KOPT-K1 (cell line): ENCODE data around the gene SMAD6.

Experiments
- H3K27ac ChIP-seq: fragments of 200-600 bp; sonication (generic); 2 replicates; pipeline ENCODE4 v1.5.1; 2016; ENCODE audit warnings: antibody characterized with exemption, mild to moderate bottlenecking, low read depth, low read length; ENCODE audit not compliant: poor library complexity, severe bottlenecking
- H3K36me3 ChIP-seq: fragments of 200-600 bp; sonication (generic); 2 replicates; pipeline ENCODE4 v1.5.1; 2017; ENCODE audit warnings: antibody characterized with exemption, mild to moderate bottlenecking, low read length, moderate library complexity; ENCODE audit not compliant: insufficient read depth
- H3K9me3 ChIP-seq: fragments of 200-600 bp; sonication (generic); 2 replicates; pipeline ENCODE4 v1.5.1; 2017; ENCODE audit warnings: antibody characterized with exemption, low read length, mild to moderate bottlenecking; ENCODE audit not compliant: insufficient read depth, poor library complexity, severe bottlenecking

Gene SMAD6

DNA sequence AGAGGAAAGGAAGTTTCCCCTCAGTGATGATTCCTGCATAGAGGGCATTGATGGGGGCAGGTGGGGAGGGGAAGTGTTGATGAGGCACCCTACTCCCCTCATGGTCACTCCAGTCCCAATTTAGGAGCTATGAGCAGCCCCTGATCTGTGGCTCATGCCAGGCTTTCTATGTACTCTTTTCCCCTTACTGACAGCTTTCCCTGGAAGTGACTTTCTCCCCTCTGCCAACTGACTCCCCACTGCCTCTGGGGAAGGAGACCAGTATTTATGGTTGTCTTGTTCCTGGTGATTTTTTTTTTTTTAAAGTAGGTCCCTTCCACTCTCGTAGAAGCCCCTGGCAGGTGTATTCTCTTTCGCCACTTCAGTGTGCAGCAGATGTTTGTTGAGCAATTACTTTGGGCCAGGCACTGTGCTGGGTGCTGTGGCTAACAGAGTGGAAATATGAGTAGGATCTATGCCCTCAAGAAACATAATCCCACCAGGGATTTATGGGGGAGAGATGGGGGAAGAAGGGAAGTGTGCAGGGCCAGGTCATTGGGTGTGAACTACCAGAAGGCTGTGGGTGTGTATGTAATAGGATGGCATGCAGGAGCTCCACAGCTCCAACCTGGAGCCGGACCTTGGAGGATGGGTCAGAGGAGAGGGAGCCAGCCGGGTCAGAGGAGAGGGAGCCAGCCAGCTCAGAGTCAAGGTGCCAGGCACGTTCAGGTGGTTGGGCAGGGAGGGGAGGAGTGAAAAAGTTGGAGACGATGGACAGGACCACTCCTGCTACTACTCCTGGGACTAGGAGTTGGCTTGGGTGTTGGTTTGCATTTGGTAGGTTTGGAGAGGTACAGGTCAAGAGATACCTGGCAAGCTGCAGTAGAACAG is 3.5 kb downstream of the SMAD6 start:
- peak overlapping the region; percentile 92 for H3K27ac ChIP-seq
- H3K36me3 ChIP-seq = peaks cover 22% of the 10 kb centered on the region
- H3K9me3 ChIP-seq = no peaks in the 10 kb centered on the region

DNA sequence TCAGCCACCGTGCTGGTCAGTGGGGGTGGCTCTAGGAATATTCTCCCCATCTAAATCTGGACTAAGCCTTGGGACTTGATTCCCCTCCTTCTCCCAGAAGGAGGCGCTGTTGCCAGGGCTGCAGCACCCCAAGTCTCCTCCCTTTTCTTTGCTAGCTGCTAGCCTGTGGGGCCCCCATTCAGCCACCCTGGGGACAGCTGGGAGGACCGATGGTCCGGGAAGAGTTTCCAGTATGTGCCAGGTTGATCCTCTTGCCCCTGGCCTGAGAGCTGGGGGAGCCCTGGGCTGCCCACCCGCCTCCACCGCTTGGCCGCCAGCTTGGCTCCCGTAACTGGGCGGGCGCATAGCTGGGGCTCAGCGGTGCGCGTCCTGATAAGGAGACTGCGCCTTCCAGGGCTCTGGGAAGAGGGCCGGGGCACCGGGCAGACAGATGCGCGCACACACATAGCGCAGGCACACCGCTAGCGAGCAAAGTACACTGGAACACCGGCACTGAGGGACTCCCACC is 4.2 kb downstream of the SMAD6 start:
- Histone ChIP-seq H3K27ac (peak overlapping the region; percentile 92), H3K36me3 (peaks cover 28% of the 10 kb centered on the region), H3K9me3 (no peaks in the 10 kb centered on the region)

DNA sequence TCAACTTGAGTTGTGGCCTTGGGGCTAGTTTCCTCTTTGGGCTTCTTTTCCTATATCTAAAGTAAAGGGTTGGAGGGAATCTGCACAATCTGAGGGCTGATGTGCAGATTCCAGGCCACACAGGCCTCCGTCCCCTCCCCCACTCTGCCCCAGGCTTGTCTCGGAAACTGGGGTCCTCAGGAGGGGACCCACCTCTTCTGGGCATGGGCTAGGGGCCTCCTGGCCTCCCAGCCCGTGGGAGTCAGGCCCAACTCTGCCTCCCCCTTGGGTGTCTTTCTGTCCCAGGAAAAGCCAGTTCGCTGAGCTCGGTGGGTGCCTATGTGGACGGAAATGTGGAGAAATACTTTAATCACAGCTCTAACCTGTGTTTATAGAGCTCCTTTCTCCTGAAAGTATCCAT is 4.8 kb downstream of the SMAD6 start:
- H3K27ac ChIP-seq = peak overlapping the region; percentile 92
- H3K36me3 ChIP-seq = peaks cover 34% of the 10 kb centered on the region
- H3K9me3 ChIP-seq = no peaks in the 10 kb centered on the region

DNA sequence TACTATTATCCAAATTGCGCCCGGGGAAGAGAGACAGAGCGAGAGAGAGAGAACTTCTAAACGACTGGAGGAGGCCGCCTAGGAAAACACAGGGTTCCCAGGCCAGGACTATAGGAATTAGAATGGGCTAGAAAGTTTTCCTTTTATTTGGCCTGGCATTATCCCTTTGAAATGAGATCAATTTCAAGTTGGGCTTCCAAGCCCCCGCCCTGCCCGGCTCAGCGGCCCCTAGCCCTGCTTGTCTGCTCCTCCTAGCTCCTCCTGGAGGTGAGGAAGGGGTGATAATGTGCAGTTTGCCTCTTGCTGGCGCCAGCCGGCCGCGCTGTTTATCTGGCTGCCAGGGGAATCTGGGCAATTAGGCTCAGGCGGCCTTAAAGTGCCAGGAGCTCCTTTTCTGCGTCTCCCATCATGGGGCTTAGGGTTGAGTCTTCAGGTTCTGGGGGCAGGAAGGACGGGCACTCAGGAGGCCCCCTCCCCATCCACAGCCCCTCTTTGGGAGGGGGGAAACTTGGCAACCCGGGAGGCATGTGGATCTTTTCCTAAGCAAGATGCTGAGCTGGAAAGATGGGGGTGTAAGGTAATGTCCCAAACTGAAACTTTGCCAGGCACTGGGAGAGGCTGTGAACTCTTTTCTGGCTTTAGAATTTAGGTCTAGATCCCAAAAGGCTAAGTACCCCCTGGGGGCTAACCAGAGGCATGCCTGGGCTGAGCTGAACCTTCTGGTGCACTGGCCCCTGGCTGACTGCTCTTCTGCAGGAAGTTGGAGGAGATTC is 5.5 kb downstream of the SMAD6 start:
- Histone ChIP-seq H3K9me3 (no peaks in the 10 kb centered on the region), H3K27ac (peak overlapping the region; percentile 92), H3K36me3 (peaks cover 34% of the 10 kb centered on the region)

DNA sequence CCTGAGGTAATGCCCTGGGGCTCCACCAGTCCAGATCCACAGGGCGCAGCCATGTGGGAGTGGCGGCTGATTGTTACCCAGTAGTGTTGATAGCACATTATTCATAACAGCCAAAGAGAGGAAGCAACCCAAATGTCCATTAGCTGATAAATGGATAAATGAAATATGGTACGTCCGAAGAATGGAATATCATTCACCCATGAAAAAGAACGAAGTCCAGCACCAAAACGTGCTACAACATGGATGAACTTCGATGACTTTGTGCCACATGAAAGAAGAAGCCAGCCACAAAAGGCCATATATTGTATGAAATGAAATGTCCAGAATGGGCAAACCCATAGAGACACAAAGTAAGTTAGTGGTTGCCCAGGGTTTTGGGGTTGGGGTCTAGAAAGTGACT is 6.4 kb downstream of the SMAD6 start:
- peak overlapping the region; percentile 92 for H3K27ac ChIP-seq
- no peaks in the 10 kb centered on the region for H3K9me3 ChIP-seq
- peaks cover 34% of the 10 kb centered on the region for H3K36me3 ChIP-seq

DNA sequence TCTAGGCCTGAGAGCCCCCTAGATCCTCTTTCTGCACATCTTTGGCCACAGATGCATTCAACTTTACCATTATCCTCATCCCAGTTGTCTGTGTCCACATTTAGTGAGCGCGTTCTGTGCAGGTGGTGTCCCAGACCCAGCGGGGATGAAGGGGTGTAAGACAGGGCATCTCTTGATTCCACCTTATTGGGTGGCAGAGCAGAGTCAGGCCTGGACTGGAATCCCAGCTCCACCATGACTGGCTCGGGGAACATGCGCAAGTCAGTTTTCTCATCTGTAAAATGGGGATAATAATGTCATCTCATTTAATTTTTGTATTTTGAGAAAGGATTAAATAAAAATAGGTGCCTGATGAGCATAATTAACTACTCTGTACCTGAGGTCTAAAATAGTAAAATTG is 7.8 kb downstream of the SMAD6 start:
- H3K36me3 ChIP-seq = peaks cover 34% of the 10 kb centered on the region
- H3K27ac ChIP-seq = peak overlapping the region; percentile 29
- no peaks in the 10 kb centered on the region for H3K9me3 ChIP-seq

DNA sequence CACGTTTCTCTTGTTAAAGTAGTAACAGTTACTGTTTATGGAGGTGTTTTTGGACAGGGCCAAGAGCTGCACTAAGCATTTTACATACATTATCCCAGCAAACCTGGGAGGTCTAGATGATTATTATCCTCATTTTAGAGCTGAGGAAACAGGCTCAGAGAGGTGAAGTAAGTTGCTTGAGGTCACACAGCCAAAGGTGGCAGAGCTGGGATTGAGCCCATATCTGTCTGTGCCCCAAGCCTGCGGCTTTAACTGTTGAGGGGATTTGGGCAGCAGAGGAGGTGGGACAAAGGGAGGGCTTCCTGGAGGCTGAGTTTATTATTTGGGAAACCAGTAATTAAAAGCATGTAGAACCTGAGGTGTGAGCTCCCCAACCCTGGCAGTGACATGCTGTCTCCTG is 9.2 kb downstream of the SMAD6 start:
- Histone ChIP-seq H3K27ac (peak overlapping the region; percentile 32), H3K9me3 (no peaks in the 10 kb centered on the region), H3K36me3 (peaks cover 24% of the 10 kb centered on the region)

DNA sequence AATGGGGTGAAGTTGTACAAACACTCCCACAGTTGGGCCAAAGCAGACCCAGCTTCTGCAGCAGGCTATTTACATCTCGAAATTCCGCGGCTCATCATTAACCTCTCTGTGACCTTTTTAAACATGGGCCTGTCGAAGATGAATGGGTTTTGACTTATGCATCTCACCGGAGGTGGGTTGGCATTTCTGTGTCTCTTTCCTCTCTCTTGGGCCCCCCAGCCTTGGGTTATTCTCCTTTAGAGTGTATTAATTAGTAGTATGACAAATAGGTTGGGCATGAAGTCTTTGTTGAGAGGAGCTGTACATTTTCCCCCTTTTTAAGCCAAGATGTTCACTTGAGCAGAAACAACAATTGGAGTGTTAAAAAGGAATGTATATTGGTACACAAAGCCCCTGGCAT is 9.8 kb downstream of the SMAD6 start:
- Histone ChIP-seq H3K27ac (peak overlapping the region; percentile 32), H3K36me3 (peaks cover 20% of the 10 kb centered on the region), H3K9me3 (no peaks in the 10 kb centered on the region)

DNA sequence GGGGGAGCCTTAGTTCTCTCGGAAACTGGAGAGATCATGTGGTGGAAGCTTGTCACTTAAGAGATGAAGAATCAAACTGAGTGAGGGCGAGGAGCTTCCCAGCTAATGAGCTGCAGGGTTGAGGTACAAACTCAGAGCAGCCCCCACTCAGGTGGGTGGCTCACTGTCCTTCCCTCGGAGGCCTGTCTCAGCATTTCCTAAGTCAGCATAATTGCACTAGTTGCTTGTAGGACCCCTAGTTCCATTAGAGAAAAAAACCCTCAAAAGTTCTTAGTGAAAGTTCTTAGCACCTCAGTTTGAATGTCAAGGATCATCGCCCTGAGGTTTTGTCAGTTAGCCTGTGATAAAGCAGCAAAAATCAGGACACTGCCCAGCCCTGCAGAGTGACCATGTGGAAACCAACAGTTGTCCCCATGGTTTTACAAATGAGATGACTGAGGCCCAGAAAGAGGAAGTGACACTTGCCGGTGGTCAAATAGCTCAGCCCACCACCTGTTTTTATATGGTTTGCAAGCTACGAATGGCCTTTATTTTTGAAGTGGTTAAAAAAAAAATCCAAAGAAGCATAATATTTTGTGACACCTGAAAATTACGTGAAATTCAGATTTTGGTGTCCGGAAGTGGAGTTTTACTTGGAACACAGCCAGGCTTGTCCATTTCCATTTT is 11.9 kb downstream of the SMAD6 start:
- Histone ChIP-seq H3K9me3 (no peaks in the 10 kb centered on the region), H3K36me3 (peaks cover 35% of the 10 kb centered on the region), H3K27ac (peak overlapping the region; percentile 100)

DNA sequence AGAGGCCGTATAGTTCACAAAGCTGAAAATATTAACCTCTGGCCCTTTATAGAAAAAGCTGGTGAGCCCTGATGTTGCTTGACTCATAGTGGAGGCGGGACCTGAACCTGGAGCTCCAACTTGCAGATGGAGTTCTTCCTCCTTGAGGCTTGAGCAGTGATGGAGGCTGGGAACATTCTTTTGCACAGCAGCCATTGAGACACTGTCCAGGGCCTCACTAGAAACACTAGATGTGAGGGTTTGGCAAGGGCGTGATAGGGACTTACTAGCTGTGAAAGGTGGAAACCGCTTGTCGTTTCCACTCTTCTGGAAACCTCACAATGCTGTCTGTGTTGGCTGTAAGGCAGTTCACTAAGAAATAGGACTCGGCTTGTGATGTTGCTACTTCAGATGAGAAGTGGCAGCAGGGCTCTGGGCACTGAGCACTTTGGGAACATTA is 12.5 kb downstream of the SMAD6 start:
- Histone ChIP-seq H3K36me3 (peaks cover 37% of the 10 kb centered on the region), H3K9me3 (no peaks in the 10 kb centered on the region), H3K27ac (peak overlapping the region; percentile 100)

DNA sequence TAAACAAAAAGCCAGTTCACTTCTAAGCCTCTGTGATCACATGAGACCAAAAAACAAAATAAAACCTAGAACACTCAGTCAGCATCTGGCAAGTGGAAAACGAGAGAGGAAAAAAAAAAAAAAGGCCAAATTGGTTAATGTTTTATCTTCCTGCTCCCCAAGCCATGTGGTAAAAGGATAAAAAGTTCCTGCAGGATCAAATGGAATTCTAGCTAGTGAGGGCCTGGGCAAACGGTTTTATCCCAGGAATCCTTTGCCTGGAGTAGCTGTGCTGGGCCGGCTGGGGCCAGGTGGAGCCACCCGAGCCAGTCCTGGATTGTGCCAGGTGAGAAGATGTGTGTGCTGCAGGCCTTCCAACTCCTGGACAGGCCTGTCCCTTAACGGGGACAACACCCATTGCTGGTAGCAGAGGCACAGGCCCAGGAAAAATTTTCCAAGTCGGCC is 13.2 kb downstream of the SMAD6 start:
- Histone ChIP-seq H3K36me3 (peaks cover 37% of the 10 kb centered on the region), H3K27ac (peak overlapping the region; percentile 100), H3K9me3 (no peaks in the 10 kb centered on the region)

DNA sequence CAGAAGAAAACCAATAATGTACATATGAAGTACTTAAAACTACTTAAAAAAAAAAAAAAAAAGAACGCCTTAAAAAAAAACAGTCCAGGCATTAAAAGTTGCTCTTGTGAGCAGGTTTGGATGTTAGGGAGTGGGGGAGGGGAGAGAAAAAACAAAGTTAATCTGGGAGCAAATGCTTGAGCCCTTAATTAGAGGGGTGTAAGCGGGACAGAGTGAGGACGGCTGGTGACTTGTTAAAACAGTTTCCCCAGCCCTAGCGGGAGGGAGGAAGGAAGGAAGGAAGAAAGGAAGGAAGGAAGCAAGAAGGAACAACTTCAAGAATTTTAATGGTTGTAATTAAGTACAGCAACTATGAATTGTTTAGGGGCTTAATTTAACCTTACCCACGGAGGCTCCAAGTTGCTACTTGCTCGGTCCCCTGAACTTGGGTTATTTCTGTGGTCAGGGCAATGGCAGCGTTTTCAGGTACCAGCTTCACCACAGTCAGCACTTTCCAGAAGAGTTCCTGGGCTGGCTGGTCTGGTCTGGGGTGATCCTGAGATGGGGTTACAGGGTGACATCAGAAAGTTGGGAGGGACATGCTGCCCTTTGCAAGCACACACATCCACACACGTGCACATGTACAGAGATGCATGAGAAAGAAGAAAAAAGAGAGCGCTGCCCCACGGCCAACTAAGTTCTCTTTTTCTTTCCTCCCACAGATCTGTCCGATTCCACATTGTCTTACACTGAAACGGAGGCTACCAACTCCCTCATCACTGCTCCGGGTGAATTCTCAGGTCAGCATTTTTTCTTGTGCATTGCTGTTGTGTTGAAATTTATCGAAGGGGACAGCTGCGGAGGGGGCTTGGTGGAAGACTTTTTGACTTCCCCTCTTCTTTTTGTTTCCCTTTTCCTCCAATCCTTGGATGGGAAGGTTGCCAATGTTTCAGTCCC is 14.0 kb downstream of the SMAD6 start:
- peaks cover 34% of the 10 kb centered on the region for H3K36me3 ChIP-seq
- no peaks in the 10 kb centered on the region for H3K9me3 ChIP-seq
- H3K27ac ChIP-seq = peak overlapping the region; percentile 100

DNA sequence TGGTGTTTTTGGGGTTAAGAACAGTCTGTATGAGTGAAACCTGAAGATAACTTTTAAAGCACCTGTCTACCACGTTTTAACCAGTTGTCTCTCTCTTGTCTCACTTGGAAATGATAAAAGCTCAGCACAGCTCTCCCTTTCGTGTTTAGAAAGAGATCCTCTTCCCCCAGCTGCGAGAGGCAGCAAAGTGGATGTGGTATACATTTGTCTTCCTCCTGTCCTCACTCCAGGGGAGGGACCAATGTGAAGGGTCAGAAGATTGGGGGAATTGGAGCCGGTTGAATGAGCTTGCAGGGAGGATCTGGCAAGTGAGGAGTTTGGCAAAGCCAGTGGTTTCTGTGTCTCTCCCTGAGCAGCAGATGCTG is 14.6 kb downstream of the SMAD6 start:
- H3K9me3 ChIP-seq = no peaks in the 10 kb centered on the region
- peak overlapping the region; percentile 100 for H3K27ac ChIP-seq
- H3K36me3 ChIP-seq = peaks cover 28% of the 10 kb centered on the region
